Mucosa of descending colon (tissue), 3 donors: ENCODE measurements around the gene FOXC1. TPM values are rescaled to one million over a fixed set of nuclear protein-coding genes. Genes with fewer than 3 reads are reported as not detected.

Source experiments
- ATAC-seq: fragments of 200-7000 bp; cut with Tn5 transposase; one replicate; pipeline ENCODE4 v1.9.1; 2020; ENCODE audit warnings: mild to moderate bottlenecking, moderate library complexity
- DNase-seq, 3 donors: peaks; one replicate each; pipeline ENCODE4 v3.0.0-alpha.2; 2020
- H3K36me3 ChIP-seq: fragments of 200-600 bp; one replicate; pipeline ENCODE4 v1.8.0; 2021; ENCODE audit warnings: low read depth, mild to moderate bottlenecking
- H3K4me1 ChIP-seq: fragments of 200-600 bp; one replicate; pipeline ENCODE4 v1.8.0; 2021; ENCODE audit warnings: low read depth, mild to moderate bottlenecking
- H3K4me3 ChIP-seq: fragments of 200-600 bp; one replicate; pipeline ENCODE4 v1.8.0; 2021; ENCODE audit warnings: mild to moderate bottlenecking
- H3K9me3 ChIP-seq: fragments of 200-600 bp; one replicate; pipeline ENCODE4 v1.8.0; 2021; ENCODE audit warnings: mild to moderate bottlenecking
- intact Hi-C, 2 donors: fragments of 100-400 bp; cut with DNase I in 1 of 2; cut with micrococcal nuclease in 1 of 2; formaldehyde crosslinking; loops; one replicate each; pipeline versions ENCODE4 v1.11.0 to v1.11.1; 2022; cut with DNase I, micrococcal nuclease
- total RNA-seq, 3 donors: library from RNA; stranded (reverse); fragmentation: NEBNext Ultra II Directional in 2 of 3; extraction: Animal tissue kit (Norgen Biotek cat#: 25700) in 2 of 3; gene quantifications; one replicate each; pipeline versions ENCODE4 v1.2.1 to v1.2.4, GENCODE V29; 2021 to 2023
- TF ChIP-seq, protein P1 (sequence below): fragments of 200-600 bp; IDR thresholded peaks from one replicate; pipeline ENCODE4 v1.8.0; 2022; ENCODE audit warnings: antibody characterized with exemption, mild to moderate bottlenecking
- donor health status: DM: no; HTN: no; CAD: no; lungs with moderate emphysema.
- donor health status: DM: no; HTN: no; CAD: no.
- donor health status: DM: no; HTN: yes; CAD: no.

Gene FOXC1
- total RNA-seq, 3 donors from 2014 or later = 1.1 to 1.7 (median 1.6) TPM

- DNase-seq (no peak), ATAC-seq (peak; percentile 27)
- intact Hi-C loops = loop anchor here in 1 of 2 donors (10.0 kb wide), 4 partner anchors 500 to 1030 kb away; no protein-coding TSS in a partner anchor
- H3K9me3 ChIP-seq = no peaks in the 10 kb centered on the region
- H3K36me3 ChIP-seq = no peaks in the 10 kb centered on the region
- H3K4me3 ChIP-seq = no peak overlapping the region
- peaks cover 24% of the 10 kb centered on the region for H3K4me1 ChIP-seq
- TF ChIP-seq, protein P1, sequence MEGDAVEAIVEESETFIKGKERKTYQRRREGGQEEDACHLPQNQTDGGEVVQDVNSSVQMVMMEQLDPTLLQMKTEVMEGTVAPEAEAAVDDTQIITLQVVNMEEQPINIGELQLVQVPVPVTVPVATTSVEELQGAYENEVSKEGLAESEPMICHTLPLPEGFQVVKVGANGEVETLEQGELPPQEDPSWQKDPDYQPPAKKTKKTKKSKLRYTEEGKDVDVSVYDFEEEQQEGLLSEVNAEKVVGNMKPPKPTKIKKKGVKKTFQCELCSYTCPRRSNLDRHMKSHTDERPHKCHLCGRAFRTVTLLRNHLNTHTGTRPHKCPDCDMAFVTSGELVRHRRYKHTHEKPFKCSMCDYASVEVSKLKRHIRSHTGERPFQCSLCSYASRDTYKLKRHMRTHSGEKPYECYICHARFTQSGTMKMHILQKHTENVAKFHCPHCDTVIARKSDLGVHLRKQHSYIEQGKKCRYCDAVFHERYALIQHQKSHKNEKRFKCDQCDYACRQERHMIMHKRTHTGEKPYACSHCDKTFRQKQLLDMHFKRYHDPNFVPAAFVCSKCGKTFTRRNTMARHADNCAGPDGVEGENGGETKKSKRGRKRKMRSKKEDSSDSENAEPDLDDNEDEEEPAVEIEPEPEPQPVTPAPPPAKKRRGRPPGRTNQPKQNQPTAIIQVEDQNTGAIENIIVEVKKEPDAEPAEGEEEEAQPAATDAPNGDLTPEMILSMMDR = no peak
Observed at GRCh38 chr6:1605004-1605892, 4.5 kb upstream of the FOXC1 start.

- Histone ChIP-seq H3K4me3 (no peak overlapping the region), H3K4me1 (peaks cover 32% of the 10 kb centered on the region), H3K36me3 (no peaks in the 10 kb centered on the region), H3K9me3 (no peaks in the 10 kb centered on the region)
- DNase-seq (no peak), ATAC-seq (no peak)
- intact Hi-C loops = loop anchor here in 1 of 2 donors (10.0 kb wide), 4 partner anchors 499 to 1029 kb away; no protein-coding TSS in a partner anchor
- TF ChIP-seq, protein P1 = no peak
Observed at GRCh38 chr6:1605893-1606779, 3.6 kb upstream of the FOXC1 start.

GRCh38 chr6:1606780-1607515 is 2.8 kb upstream of the FOXC1 start:
- no peak overlapping the region for H3K4me3 ChIP-seq
- no peaks in the 10 kb centered on the region for H3K36me3 ChIP-seq
- peaks cover 38% of the 10 kb centered on the region for H3K4me1 ChIP-seq
- no peaks in the 10 kb centered on the region for H3K9me3 ChIP-seq
- intact Hi-C loops = loop anchor here in 1 of 2 donors (10.0 kb wide), 4 partner anchors 498 to 1028 kb away; no protein-coding TSS in a partner anchor
- TF ChIP-seq, protein P1 = no peak
- ATAC-seq (no peak), DNase-seq (no peak)

DNA sequence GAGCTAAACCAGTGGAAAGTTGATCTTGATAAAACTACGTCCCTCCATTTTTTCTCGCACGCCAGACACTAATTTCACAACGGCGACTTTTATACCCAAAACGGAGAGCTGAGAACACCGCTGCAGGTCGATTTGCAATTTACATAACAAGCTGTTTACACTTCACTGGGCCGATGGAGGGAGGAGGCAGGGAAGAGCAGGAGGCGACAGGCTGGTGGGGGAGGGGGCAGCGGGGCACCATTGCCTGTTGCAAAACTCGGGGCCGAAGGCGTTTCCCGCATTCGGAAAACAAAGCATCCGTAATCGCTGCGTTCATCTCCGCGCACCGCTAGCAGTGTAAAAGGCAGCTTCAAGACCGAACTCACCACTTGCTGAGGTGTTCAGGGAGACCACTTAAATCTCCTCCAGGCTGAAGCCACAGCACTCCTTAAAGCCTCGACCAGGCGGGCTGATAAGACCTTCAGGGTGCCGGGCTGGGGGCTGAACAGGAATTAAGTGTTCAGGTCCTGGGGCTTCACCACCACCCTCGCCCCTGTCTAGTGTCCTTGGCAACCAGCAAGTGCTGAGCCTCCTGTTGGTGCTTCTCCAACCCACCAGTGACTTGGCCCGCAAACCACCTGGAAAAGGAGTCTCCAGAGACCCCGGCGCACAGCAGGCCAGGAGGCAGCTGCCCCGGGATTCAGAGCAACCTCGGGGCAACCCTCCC is 2.0 kb upstream of the FOXC1 start:
- Histone ChIP-seq H3K4me1 (peaks cover 45% of the 10 kb centered on the region), H3K36me3 (no peaks in the 10 kb centered on the region), H3K4me3 (no peak overlapping the region), H3K9me3 (no peaks in the 10 kb centered on the region)
- DNase-seq (no peak), ATAC-seq (no peak)
- intact Hi-C loops = loop anchor here in 1 of 2 donors (10.0 kb wide), 4 partner anchors 497 to 1027 kb away; no protein-coding TSS in a partner anchor
- TF ChIP-seq, protein P1 = no peak
